GM12878 (cell line): ENCODE results near the gene ASPG.

Experiments
- EGR1 ChIP-seq, 2 experiments: IDR thresholded peaks; 1 replicate in 1 of 2; 2 replicates in 1 of 2; pipeline ENCODE4 v1.6.1; 2011 to 2012; ENCODE audit warnings: low read depth in 2 of 2, low read length in 2 of 2, borderline replicate concordance in 1 of 2, mild to moderate bottlenecking in 1 of 2, moderate library complexity in 1 of 2
- SREBF2 ChIP-seq: IDR thresholded peaks from 2 replicates; pipeline ENCODE4 v1.6.1; 2012; ENCODE audit warnings: mild to moderate bottlenecking, low read length
- YY1 ChIP-seq: IDR thresholded peaks from 2 replicates; pipeline ENCODE4 v1.6.1; 2011; ENCODE audit warnings: low read depth, mild to moderate bottlenecking, low read length
- TF ChIP-seq, protein P1 (sequence below): fragments of 450-650 bp; IDR thresholded peaks from 2 replicates; pipeline ENCODE4 v1.6.1; 2014; ENCODE audit warnings: mild to moderate bottlenecking
- TF ChIP-seq, protein P2 (sequence below): IDR thresholded peaks from 2 replicates; pipeline ENCODE4 v1.6.1; 2011; ENCODE audit warnings: mild to moderate bottlenecking, low read depth, low read length, moderate library complexity; ENCODE audit not compliant: insufficient replicate concordance
- TF ChIP-seq, protein P3 (sequence below), 3 experiments: IDR thresholded peaks in 2 of 3; conservative IDR thresholded peaks in 1 of 3; 2 replicates each; pipeline ENCODE4 v1.5.1; 2011; ENCODE audit warnings: low read depth in 3 of 3, low read length in 3 of 3, mild to moderate bottlenecking in 3 of 3, control low read depth in 2 of 3, moderate library complexity in 2 of 3, inconsistent platforms in 1 of 3, mixed read lengths in 1 of 3; ENCODE audit not compliant: control insufficient read depth in 2 of 3, insufficient read depth in 1 of 3; ENCODE audit errors: extremely low read depth in 1 of 3

GRCh38 chr14:104116756-104117340, 31.3 kb downstream of the ASPG start:
- TF ChIP-seq SREBF2 (no peak), YY1 (no peak), EGR1 (IDR thresholded peaks at IDR 0.05; ENCODE audit: borderline replicate concordance in 1 of 2, low read depth in 2 of 2, low read length in 2 of 2) (no peak)
- TF ChIP-seq, protein P1, sequence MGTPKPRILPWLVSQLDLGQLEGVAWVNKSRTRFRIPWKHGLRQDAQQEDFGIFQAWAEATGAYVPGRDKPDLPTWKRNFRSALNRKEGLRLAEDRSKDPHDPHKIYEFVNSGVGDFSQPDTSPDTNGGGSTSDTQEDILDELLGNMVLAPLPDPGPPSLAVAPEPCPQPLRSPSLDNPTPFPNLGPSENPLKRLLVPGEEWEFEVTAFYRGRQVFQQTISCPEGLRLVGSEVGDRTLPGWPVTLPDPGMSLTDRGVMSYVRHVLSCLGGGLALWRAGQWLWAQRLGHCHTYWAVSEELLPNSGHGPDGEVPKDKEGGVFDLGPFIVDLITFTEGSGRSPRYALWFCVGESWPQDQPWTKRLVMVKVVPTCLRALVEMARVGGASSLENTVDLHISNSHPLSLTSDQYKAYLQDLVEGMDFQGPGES, result no peak
- TF ChIP-seq, protein P2, sequence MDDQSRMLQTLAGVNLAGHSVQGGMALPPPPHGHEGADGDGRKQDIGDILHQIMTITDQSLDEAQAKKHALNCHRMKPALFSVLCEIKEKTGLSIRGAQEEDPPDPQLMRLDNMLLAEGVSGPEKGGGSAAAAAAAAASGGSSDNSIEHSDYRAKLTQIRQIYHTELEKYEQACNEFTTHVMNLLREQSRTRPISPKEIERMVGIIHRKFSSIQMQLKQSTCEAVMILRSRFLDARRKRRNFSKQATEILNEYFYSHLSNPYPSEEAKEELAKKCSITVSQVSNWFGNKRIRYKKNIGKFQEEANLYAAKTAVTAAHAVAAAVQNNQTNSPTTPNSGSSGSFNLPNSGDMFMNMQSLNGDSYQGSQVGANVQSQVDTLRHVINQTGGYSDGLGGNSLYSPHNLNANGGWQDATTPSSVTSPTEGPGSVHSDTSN, result no peak
- TF ChIP-seq, protein P3, sequence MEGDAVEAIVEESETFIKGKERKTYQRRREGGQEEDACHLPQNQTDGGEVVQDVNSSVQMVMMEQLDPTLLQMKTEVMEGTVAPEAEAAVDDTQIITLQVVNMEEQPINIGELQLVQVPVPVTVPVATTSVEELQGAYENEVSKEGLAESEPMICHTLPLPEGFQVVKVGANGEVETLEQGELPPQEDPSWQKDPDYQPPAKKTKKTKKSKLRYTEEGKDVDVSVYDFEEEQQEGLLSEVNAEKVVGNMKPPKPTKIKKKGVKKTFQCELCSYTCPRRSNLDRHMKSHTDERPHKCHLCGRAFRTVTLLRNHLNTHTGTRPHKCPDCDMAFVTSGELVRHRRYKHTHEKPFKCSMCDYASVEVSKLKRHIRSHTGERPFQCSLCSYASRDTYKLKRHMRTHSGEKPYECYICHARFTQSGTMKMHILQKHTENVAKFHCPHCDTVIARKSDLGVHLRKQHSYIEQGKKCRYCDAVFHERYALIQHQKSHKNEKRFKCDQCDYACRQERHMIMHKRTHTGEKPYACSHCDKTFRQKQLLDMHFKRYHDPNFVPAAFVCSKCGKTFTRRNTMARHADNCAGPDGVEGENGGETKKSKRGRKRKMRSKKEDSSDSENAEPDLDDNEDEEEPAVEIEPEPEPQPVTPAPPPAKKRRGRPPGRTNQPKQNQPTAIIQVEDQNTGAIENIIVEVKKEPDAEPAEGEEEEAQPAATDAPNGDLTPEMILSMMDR (IDR thresholded peaks at IDR 0.05 in 2 of 3, conservative IDR thresholded peaks at IDR 0.05 in 1 of 3; ENCODE audit: control insufficient read depth in 2 of 3, extremely low read depth in 1 of 3, insufficient read depth in 1 of 3, low read depth in 3 of 3, low read length in 3 of 3), result no peak
